Astrocyte (in vitro differentiated cells and primary cell): ENCODE results near the gene P3H2.

Experiments
- EZH2 ChIP-seq: IDR thresholded peaks from 2 replicates; pipeline ENCODE4 v1.6.1; 2012; ENCODE audit warnings: mild to moderate bottlenecking, low read length, inconsistent platforms; ENCODE audit not compliant: insufficient read depth
- TF ChIP-seq, protein P1 (sequence below): IDR thresholded peaks from 2 replicates; pipeline ENCODE4 v1.5.1; 2011; ENCODE audit warnings: low read depth, mild to moderate bottlenecking, inconsistent platforms, low read length, moderate library complexity; ENCODE audit not compliant: insufficient read depth

GRCh38 chr3:190059242-190059590, 61.5 kb downstream of the P3H2 start:
- TF ChIP-seq, protein P1, sequence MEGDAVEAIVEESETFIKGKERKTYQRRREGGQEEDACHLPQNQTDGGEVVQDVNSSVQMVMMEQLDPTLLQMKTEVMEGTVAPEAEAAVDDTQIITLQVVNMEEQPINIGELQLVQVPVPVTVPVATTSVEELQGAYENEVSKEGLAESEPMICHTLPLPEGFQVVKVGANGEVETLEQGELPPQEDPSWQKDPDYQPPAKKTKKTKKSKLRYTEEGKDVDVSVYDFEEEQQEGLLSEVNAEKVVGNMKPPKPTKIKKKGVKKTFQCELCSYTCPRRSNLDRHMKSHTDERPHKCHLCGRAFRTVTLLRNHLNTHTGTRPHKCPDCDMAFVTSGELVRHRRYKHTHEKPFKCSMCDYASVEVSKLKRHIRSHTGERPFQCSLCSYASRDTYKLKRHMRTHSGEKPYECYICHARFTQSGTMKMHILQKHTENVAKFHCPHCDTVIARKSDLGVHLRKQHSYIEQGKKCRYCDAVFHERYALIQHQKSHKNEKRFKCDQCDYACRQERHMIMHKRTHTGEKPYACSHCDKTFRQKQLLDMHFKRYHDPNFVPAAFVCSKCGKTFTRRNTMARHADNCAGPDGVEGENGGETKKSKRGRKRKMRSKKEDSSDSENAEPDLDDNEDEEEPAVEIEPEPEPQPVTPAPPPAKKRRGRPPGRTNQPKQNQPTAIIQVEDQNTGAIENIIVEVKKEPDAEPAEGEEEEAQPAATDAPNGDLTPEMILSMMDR, result no peak
- TF ChIP-seq EZH2, result no peak
